ENCODE data around the gene PRB3.

GRCh38 chr12:11238275-11238674 is 31.2 kb downstream of the PRB3 start:
- no peak for TF ChIP-seq CTCF (IDR thresholded peaks at IDR 0.05)
- TF ChIP-seq POLR2A (IDR thresholded peaks at IDR 0.05): no peak
